Spleen (tissue), 11 donors: Measurements from ENCODE around the gene UBE3B. TPM values are rescaled to one million over a fixed set of nuclear protein-coding genes. Genes with fewer than 3 reads are reported as not detected.

ENCODE experiments used
- DNase-seq: peaks from one replicate; pipeline ENCODE4 v3.0.0-alpha.2; 2020
- H3K27ac ChIP-seq, 8 donors: fragments of 200-600 bp; sonication (generic) in 7 of 8; 1 replicate in 4 of 8; 2 replicates in 4 of 8; pipeline versions ENCODE4 v1.5.0 to v1.8.0; 2016 to 2021; ENCODE audit warnings: inconsistent platforms in 4 of 8, mild to moderate bottlenecking in 4 of 8, moderate library complexity in 1 of 8
- H3K27me3 ChIP-seq, 7 donors: fragments of 200-600 bp; sonication (generic) in 6 of 7; replicated peaks in 1 of 7; 1 replicate in 4 of 7; 2 replicates in 3 of 7; pipeline versions ENCODE4 v1.5.0 to v1.8.0; 2016 to 2021; ENCODE audit warnings: inconsistent platforms in 3 of 7, mild to moderate bottlenecking in 1 of 7
- H3K36me3 ChIP-seq, 6 donors: fragments of 200-600 bp; sonication (generic) in 5 of 6; 1 replicate in 4 of 6; 2 replicates in 2 of 6; pipeline versions ENCODE4 v1.5.0 to v1.8.0; 2016 to 2021; ENCODE audit warnings: inconsistent platforms in 2 of 6
- H3K4me1 ChIP-seq, 6 donors: fragments of 200-600 bp; sonication (generic) in 5 of 6; 1 replicate in 3 of 6; 2 replicates in 3 of 6; pipeline versions ENCODE4 v1.5.0 to v1.8.0; 2016 to 2021; ENCODE audit warnings: inconsistent platforms in 3 of 6
- H3K4me3 ChIP-seq, 8 donors: fragments of 200-600 bp; sonication (generic) in 7 of 8; 1 replicate in 4 of 8; 2 replicates in 4 of 8; pipeline versions ENCODE4 v1.5.0 to v1.8.0; 2016 to 2021; ENCODE audit warnings: inconsistent platforms in 4 of 8, mild to moderate bottlenecking in 4 of 8, moderate library complexity in 2 of 8
- H3K9me3 ChIP-seq, 8 donors: fragments of 200-600 bp; sonication (generic) in 7 of 8; 1 replicate in 4 of 8; 2 replicates in 4 of 8; pipeline versions ENCODE4 v1.5.0 to v1.8.0; 2016 to 2021; ENCODE audit warnings: inconsistent platforms in 4 of 8
- POLR2A ChIP-seq, 3 donors: fragments of 450-650 bp; IDR thresholded peaks; one replicate each; pipeline ENCODE4 v1.5.1; 2017; ENCODE audit warnings: antibody characterized with exemption in 3 of 3, mild to moderate bottlenecking in 1 of 3
- POLR2AphosphoS5 ChIP-seq, 3 donors: sonication (generic); formaldehyde crosslinking; IDR thresholded peaks; one replicate each; pipeline ENCODE4 v1.5.1; 2017; ENCODE audit warnings: antibody characterized with exemption in 3 of 3
- WGBS, 5 donors: extraction: QIAGEN DNeasy Blood & Tissue Kit in 3 of 5; methylation state at CpG; one replicate each; pipeline versions ENCODE4 v1.1.5 to v1.1.7; 2013 to 2018; 5-methylcytosine and 5-hydroxymethylcytosine counted together
- intact Hi-C: fragments of 100-400 bp; cut with DNase I; formaldehyde crosslinking; loops from one replicate; pipeline ENCODE4 v1.15.0; 2023; ENCODE audit warnings: low total_unique reads
- polyA plus RNA-seq, 3 donors: library from polyadenylated mRNA; stranded (reverse); fragments of 200-250 nt; gene quantifications; one replicate each; pipeline ENCODE4 v1.2.1, GENCODE V29; 2013
- total RNA-seq, 7 donors: library from RNA; depleted of rRNA in 3 of 7; stranded (reverse); fragments of >200 nt in 3 of 7; fragmentation: NEBNext Ultra II Directional in 4 of 7; extraction: Animal tissue kit (Norgen Biotek cat#: 25700) in 4 of 7; gene quantifications; one replicate each; pipeline versions ENCODE4 v1.1.0 to v1.2.1, GENCODE V29; 2016 to 2021
- TF ChIP-seq, protein P1 (sequence below), 11 experiments: fragments of 200-600 bp in 7 of 11; fragments of 450-650 bp in 4 of 11; sonication (generic) in 4 of 11; IDR thresholded peaks in 8 of 11; conservative IDR thresholded peaks in 3 of 11; 1 replicate in 7 of 11; 2 replicates in 4 of 11; pipeline versions ENCODE4 v1.4.0 to v1.8.0; 2016 to 2021; ENCODE audit warnings: antibody characterized with exemption in 11 of 11, inconsistent platforms in 4 of 11, mild to moderate bottlenecking in 1 of 11
- donor health status: healthy with polysubstance abuse.
- donor health status: DM: no; HTN: no; CAD: no; lungs with moderate emphysema.
- donor health status: DM: no; HTN: no; CAD: no.
- donor health status: Bipolar disorder and iron deficiency.
- donor health status: healthy.
- donor health status: DM: no; HTN: no; CAD: no.
- donor health status: DM: yes; HTN: yes; CAD: no.

The UBE3B gene
- total and polyA plus RNA-seq, 10 donors: 5.7 to 63.1 (median 42.3) TPM

DNA sequence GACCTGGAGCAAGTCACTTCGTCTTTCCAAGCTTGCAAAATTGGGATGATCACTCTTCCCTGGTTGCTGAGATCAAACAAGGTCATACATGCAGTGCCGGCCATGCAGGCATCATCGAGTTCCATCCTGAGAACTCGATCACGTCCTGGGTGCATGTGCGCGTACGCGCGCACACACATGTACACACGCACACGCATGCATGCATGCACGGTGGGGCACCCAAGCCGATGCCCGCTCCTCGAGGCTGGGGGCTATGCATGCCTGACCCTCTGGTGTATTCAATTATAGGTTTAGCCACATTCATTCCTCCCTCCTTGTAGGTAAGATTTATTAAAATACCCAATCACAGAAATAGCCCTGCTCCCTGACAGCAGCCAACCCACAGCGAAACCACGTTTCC lies 69.9 kb downstream of the UBE3B start:
- no peaks in the 10 kb centered on the region for H3K36me3 ChIP-seq
- no peaks in the 10 kb centered on the region for H3K9me3 ChIP-seq
- peaks cover 0 to 11% (median 0%) of the 10 kb centered on the region in 6 donors for H3K4me1 ChIP-seq
- TF ChIP-seq POLR2AphosphoS5 (IDR thresholded peaks at IDR 0.05) (no peak), POLR2A (IDR thresholded peaks at IDR 0.05) (no peak)
- TF ChIP-seq, protein P1, sequence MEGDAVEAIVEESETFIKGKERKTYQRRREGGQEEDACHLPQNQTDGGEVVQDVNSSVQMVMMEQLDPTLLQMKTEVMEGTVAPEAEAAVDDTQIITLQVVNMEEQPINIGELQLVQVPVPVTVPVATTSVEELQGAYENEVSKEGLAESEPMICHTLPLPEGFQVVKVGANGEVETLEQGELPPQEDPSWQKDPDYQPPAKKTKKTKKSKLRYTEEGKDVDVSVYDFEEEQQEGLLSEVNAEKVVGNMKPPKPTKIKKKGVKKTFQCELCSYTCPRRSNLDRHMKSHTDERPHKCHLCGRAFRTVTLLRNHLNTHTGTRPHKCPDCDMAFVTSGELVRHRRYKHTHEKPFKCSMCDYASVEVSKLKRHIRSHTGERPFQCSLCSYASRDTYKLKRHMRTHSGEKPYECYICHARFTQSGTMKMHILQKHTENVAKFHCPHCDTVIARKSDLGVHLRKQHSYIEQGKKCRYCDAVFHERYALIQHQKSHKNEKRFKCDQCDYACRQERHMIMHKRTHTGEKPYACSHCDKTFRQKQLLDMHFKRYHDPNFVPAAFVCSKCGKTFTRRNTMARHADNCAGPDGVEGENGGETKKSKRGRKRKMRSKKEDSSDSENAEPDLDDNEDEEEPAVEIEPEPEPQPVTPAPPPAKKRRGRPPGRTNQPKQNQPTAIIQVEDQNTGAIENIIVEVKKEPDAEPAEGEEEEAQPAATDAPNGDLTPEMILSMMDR (IDR thresholded peaks at IDR 0.05 in 8 of 11, conservative IDR thresholded peaks at IDR 0.05 in 3 of 11): no peak
- H3K27me3 ChIP-seq: peaks cover 0 to 47% (median 5%) of the 10 kb centered on the region in 7 donors
- WGBS, 5 donors: 84 to 92% (median 88%) methylated on average over 18 of the region's 18 CpGs
- DNase-seq: no peak
- no peak overlapping the region for H3K27ac ChIP-seq
- intact Hi-C loops: no loop called here
- H3K4me3 ChIP-seq: no peak overlapping the region

DNA sequence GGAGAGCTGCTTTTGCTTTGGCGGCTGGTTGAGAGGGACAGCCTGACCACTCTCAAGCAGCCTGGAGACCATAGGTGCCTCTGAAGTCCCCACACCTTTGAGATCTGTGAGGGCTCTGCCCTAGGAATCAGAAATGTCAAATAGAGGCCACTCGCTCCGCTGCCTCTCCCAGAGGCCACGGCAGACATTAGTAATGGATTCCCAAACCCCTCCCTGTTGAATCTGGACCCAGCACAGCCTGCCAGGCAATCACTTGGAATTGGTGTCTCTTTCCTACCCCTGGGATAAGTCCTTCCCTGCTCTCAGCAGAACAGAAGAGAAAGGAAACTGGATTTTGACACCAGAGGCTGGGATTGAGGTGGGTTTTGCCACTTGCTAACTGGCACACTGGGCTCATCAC lies 70.8 kb downstream of the UBE3B start:
- intact Hi-C loops: no loop called here
- H3K27ac ChIP-seq: no peak overlapping the region
- TF ChIP-seq, protein P1 (IDR thresholded peaks at IDR 0.05 in 8 of 11, conservative IDR thresholded peaks at IDR 0.05 in 3 of 11): no peak
- TF ChIP-seq POLR2A (IDR thresholded peaks at IDR 0.05): no peak
- no peak for TF ChIP-seq POLR2AphosphoS5 (IDR thresholded peaks at IDR 0.05)
- WGBS, 5 donors: 77 to 92% (median 83%) methylated on average over 4 of the region's 4 CpGs; no CpG with 5 or more reads in 1 of the 5 donors
- no peaks in the 10 kb centered on the region for H3K9me3 ChIP-seq
- H3K36me3 ChIP-seq: no peaks in the 10 kb centered on the region
- H3K4me1 ChIP-seq: peaks cover 0 to 11% (median 0%) of the 10 kb centered on the region in 6 donors
- no peak overlapping the region for H3K4me3 ChIP-seq
- peaks cover 0 to 47% (median 5%) of the 10 kb centered on the region in 7 donors for H3K27me3 ChIP-seq
- no peak for DNase-seq

DNA sequence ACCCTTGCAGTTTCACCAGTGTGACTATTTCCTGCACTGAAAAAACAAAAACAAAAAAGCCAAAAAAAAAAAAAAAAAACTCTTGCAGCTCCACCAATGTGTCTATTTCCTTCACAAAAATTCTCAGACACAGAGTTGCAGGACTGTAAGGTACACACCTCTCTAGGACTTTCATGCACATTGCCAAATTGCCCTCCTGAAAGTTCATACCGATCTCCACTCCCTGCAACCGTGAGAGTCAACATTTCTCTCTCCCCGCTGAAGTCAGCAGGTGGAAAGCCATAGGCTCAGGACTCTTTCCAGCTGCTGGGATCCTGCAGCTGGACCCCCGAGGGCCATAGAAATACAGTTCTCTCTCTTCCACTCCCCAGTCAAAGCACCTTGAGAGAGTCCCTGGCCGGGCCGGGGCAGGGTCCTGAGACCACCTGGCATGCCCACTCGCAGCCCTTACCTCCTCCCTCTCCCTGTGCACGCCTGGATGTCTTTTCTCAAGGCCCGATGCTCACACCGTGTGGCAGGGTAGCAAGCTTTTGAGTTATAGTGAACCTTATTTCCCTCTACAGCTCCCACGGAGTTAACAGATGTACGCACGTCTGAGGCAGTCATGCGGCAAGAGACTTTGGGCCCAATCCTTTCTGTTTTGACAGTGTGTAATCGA lies 72.3 kb downstream of the UBE3B start:
- Histone ChIP-seq H3K36me3 (no peaks in the 10 kb centered on the region), H3K4me3 (no peak overlapping the region), H3K4me1 (peaks cover 0 to 11% (median 0%) of the 10 kb centered on the region in 6 donors), H3K9me3 (no peaks in the 10 kb centered on the region), H3K27ac (no peak overlapping the region), H3K27me3 (peaks cover 0 to 47% (median 5%) of the 10 kb centered on the region in 7 donors)
- WGBS, 5 donors: 49 to 69% (median 62%) methylated on average over 15 of the region's 15 CpGs
- TF ChIP-seq POLR2A (IDR thresholded peaks at IDR 0.05): no peak
- no peak for DNase-seq
- intact Hi-C loops: no loop called here

DNA sequence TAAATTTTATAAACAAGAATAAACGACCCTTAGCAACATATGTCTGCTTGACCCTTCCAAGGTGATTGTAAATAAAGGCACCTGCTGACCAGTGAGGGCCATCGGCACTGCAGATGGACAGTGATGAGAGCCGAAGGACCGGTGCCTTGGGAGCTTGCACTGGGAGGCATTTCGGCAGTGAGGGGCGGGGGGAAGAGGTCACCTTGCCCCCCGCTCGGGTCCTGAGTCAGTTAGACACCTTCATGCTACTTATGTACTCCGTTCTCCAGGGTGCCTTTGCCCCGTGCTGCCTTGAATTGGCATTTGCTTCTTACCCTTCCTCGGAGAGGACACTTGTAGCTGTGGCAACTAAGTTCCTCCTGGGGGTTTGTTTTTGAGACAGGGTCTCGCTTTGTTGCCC lies 72.8 kb downstream of the UBE3B start:
- no peaks in the 10 kb centered on the region for H3K36me3 ChIP-seq
- no peak for DNase-seq
- no peak overlapping the region for H3K4me3 ChIP-seq
- H3K27ac ChIP-seq: no peak overlapping the region
- WGBS, 5 donors: 71 to 78% (median 75%) methylated on average over 12 of the region's 12 CpGs
- no peak for TF ChIP-seq POLR2A (IDR thresholded peaks at IDR 0.05)
- TF ChIP-seq, protein P1 (IDR thresholded peaks at IDR 0.05 in 8 of 11, conservative IDR thresholded peaks at IDR 0.05 in 3 of 11): no peak
- no peak for TF ChIP-seq POLR2AphosphoS5 (IDR thresholded peaks at IDR 0.05)
- peaks cover 0 to 47% (median 5%) of the 10 kb centered on the region in 7 donors for H3K27me3 ChIP-seq
- intact Hi-C loops: no loop called here
- H3K4me1 ChIP-seq: peaks cover 0 to 7% (median 0%) of the 10 kb centered on the region in 6 donors
- no peaks in the 10 kb centered on the region for H3K9me3 ChIP-seq
